ENCODE data around the gene TOLLIP.
"Not testable (repeated sequence)": the region's sequence is repeated elsewhere in the genome, so short reads cannot be mapped to it uniquely, and the experiment has no call there.

The TOLLIP gene

GRCh38 chr11:1263010-1263409, 46.4 kb downstream of the TOLLIP start:
- no peak for DNase-seq (ENCODE audit: low read depth in 2 of 2)

- DNase-seq (ENCODE audit: low read depth in 2 of 2): peak; percentile 73 to 79
Observed at GRCh38 chr11:1262172-1263006, 47.0 kb downstream of the TOLLIP start.

- DNase-seq (ENCODE audit: low read depth in 2 of 2): no peak
Observed at GRCh38 chr11:1261241-1262071, 48.0 kb downstream of the TOLLIP start.

GRCh38 chr11:1260620-1261019, 48.8 kb downstream of the TOLLIP start:
- DNase-seq (ENCODE audit: low read depth in 2 of 2): no peak

GRCh38 chr11:1260023-1260501, 49.4 kb downstream of the TOLLIP start:
- DNase-seq (ENCODE audit: low read depth in 2 of 2): peak in 1 of 2 donors; percentile 33

- DNase-seq (ENCODE audit: low read depth in 2 of 2): no peak
Observed at GRCh38 chr11:1259561-1259960, 49.9 kb downstream of the TOLLIP start.

- no peak for DNase-seq (ENCODE audit: low read depth in 2 of 2)
Observed at GRCh38 chr11:1259076-1259461, 50.4 kb downstream of the TOLLIP start.

GRCh38 chr11:1258401-1259075, 50.9 kb downstream of the TOLLIP start:
- DNase-seq (ENCODE audit: low read depth in 2 of 2): no peak

GRCh38 chr11:1257916-1258315, 51.5 kb downstream of the TOLLIP start:
- DNase-seq (ENCODE audit: low read depth in 2 of 2): no peak

- no peak for DNase-seq (ENCODE audit: low read depth in 2 of 2)
Observed at GRCh38 chr11:1257366-1257765, 52.1 kb downstream of the TOLLIP start.

- no peak for DNase-seq (ENCODE audit: low read depth in 2 of 2)
Observed at GRCh38 chr11:1256257-1257045, 53.0 kb downstream of the TOLLIP start.

- DNase-seq (ENCODE audit: low read depth in 2 of 2): no peak
Observed at GRCh38 chr11:1255151-1255550, 54.3 kb downstream of the TOLLIP start.

- no peak for DNase-seq (ENCODE audit: low read depth in 2 of 2)
Observed at GRCh38 chr11:1254733-1255132, 54.7 kb downstream of the TOLLIP start.

- DNase-seq (ENCODE audit: low read depth in 2 of 2): no peak
Observed at GRCh38 chr11:1254086-1254648, 55.3 kb downstream of the TOLLIP start.

GRCh38 chr11:1253103-1253485, 56.3 kb downstream of the TOLLIP start:
- DNase-seq (ENCODE audit: low read depth in 2 of 2): no peak

- DNase-seq (ENCODE audit: low read depth in 2 of 2): no peak
Observed at GRCh38 chr11:1252371-1253102, 56.9 kb downstream of the TOLLIP start.

GRCh38 chr11:1251236-1251770, 58.1 kb downstream of the TOLLIP start:
- DNase-seq (ENCODE audit: low read depth in 2 of 2): no peak

- DNase-seq (ENCODE audit: low read depth in 2 of 2): not testable (repeated sequence)
Observed at GRCh38 chr11:1250411-1250810, 59.0 kb downstream of the TOLLIP start.

GRCh38 chr11:1248951-1249350, 60.5 kb downstream of the TOLLIP start:
- not testable (repeated sequence) for DNase-seq (ENCODE audit: low read depth in 2 of 2)

- DNase-seq (ENCODE audit: low read depth in 2 of 2): not testable (repeated sequence)
Observed at GRCh38 chr11:1247026-1247425, 62.4 kb downstream of the TOLLIP start.
